ENCODE measurements around the gene SEPSECS. TPM values are rescaled to one million over a fixed set of nuclear protein-coding genes. Genes with fewer than 3 reads are reported as not detected.

Gene SEPSECS
- total RNA-seq, 1 experiment from 2014 or later = 4.0 TPM

GRCh38 chr4:25207997-25208396 is 47.7 kb upstream of the SEPSECS start:
- no peak overlapping the region for H3K27ac ChIP-seq (ENCODE audit: low read length)
- no peak overlapping the region for H3K4me3 ChIP-seq (ENCODE audit: low read depth in 2 of 2, low read length in 2 of 2)
- H3K9me3 ChIP-seq (ENCODE audit: control insufficient read depth, insufficient read depth, low read depth, low read length) = no peaks in the 10 kb centered on the region
- DNase-seq (ENCODE audit: low read depth, low spot score) (no peak), ATAC-seq (no peak)
- no peaks in the 10 kb centered on the region for H3K27me3 ChIP-seq (ENCODE audit: control insufficient read depth, insufficient read depth, low read length)
- POLR2A ChIA-PET = no interaction called here
- in situ Hi-C loops (cut with HindIII; ENCODE audit: low pct_unique_long_range_greater_than_20kb, low sequenced_read_pairs) (no loop called here), intact Hi-C loops (cut with micrococcal nuclease; ENCODE audit: unreplicated experiment) (no loop called here)
- no TSS peak for BruUV-seq (replicated peaks)
- CTCF ChIA-PET = no interaction called here
- no peaks in the 10 kb centered on the region for H3K36me3 ChIP-seq (ENCODE audit: control insufficient read depth, insufficient read depth, low read length)
- TF ChIP-seq POLR2AphosphoS5 (IDR thresholded peaks at IDR 0.05; ENCODE audit: low read depth, low read length) = no peak
- TF ChIP-seq REST (IDR thresholded peaks at IDR 0.05; ENCODE audit: insufficient read depth in 1 of 2, low read depth in 2 of 2, low read length in 1 of 2) = no peak
- no peak for TF ChIP-seq TCF7L2 (IDR thresholded peaks at IDR 0.05; ENCODE audit: low read depth, low read length)
- TF ChIP-seq CTCF (IDR thresholded peaks at IDR 0.05) = no peak
- no peak for TF ChIP-seq SIN3A (IDR thresholded peaks at IDR 0.05; ENCODE audit: borderline replicate concordance, insufficient read depth, low read depth, low read length)
- no peaks in the 10 kb centered on the region for H3K4me1 ChIP-seq (ENCODE audit: control insufficient read depth, insufficient read depth, low read length)

- no peak overlapping the region for H3K4me3 ChIP-seq (ENCODE audit: low read depth in 2 of 2, low read length in 2 of 2)
- intact Hi-C loops (cut with micrococcal nuclease; ENCODE audit: unreplicated experiment) (no loop called here), in situ Hi-C loops (cut with HindIII; ENCODE audit: low pct_unique_long_range_greater_than_20kb, low sequenced_read_pairs) (no loop called here)
- DNase-seq (ENCODE audit: low read depth, low spot score) = no peak
- POLR2A ChIA-PET = no interaction called here
- H3K27ac ChIP-seq (ENCODE audit: low read length) = no peak overlapping the region
- CTCF ChIA-PET = no interaction called here
- no peaks in the 10 kb centered on the region for H3K36me3 ChIP-seq (ENCODE audit: control insufficient read depth, insufficient read depth, low read length)
- H3K4me1 ChIP-seq (ENCODE audit: control insufficient read depth, insufficient read depth, low read length) = no peaks in the 10 kb centered on the region
- no peak for TF ChIP-seq REST (IDR thresholded peaks at IDR 0.05; ENCODE audit: insufficient read depth in 1 of 2, low read depth in 2 of 2, low read length in 1 of 2)
- TF ChIP-seq TCF7L2 (IDR thresholded peaks at IDR 0.05; ENCODE audit: low read depth, low read length) = no peak
- no peak for TF ChIP-seq CTCF (IDR thresholded peaks at IDR 0.05)
- TF ChIP-seq POLR2AphosphoS5 (IDR thresholded peaks at IDR 0.05; ENCODE audit: low read depth, low read length) = no peak
- TF ChIP-seq SIN3A (IDR thresholded peaks at IDR 0.05; ENCODE audit: borderline replicate concordance, insufficient read depth, low read depth, low read length) = no peak
- no peak for ATAC-seq
- H3K27me3 ChIP-seq (ENCODE audit: control insufficient read depth, insufficient read depth, low read length) = no peaks in the 10 kb centered on the region
- no TSS peak for BruUV-seq (replicated peaks)
- H3K9me3 ChIP-seq (ENCODE audit: control insufficient read depth, insufficient read depth, low read depth, low read length) = no peaks in the 10 kb centered on the region
Observed at GRCh38 chr4:25198713-25199112, 38.5 kb upstream of the SEPSECS start.

Measured in Panc1 (cell line).